ENCODE results near the gene CDC25C. TPM values are rescaled to one million over a fixed set of nuclear protein-coding genes. Genes with fewer than 3 reads are reported as not detected.

The CDC25C gene
- total and polyA plus RNA-seq, 4 donors = 0.49 to 6.9 (median 0.59) TPM; not detected in 1

- TF ChIP-seq RXRA (IDR thresholded peaks at IDR 0.05) (no peak), JUND (IDR thresholded peaks at IDR 0.05) (no peak), HNF4G (IDR thresholded peaks at IDR 0.05) (no peak), EGR1 (IDR thresholded peaks at IDR 0.05; ENCODE audit: low read depth in 2 of 2) (no peak), ATF3 (IDR thresholded peaks at IDR 0.05) (no peak), CTCF (IDR thresholded peaks at IDR 0.05; ENCODE audit: low read depth, low read length, missing input control) (no peak)
- 99% methylated on average over 1 of the region's 1 CpG for WGBS
- Histone ChIP-seq H3K27me3 (ENCODE audit: control insufficient read depth in 4 of 4, insufficient read depth in 4 of 4, low read length in 3 of 4) (no peaks in the 10 kb centered on the region), H3K36me3 (ENCODE audit: control insufficient read depth in 4 of 4, insufficient read depth in 3 of 4, low read depth in 1 of 4, low read length in 3 of 4) (peaks cover 0 to 2% (median under 1%) of the 10 kb centered on the region in 4 donors), H3K4me3 (ENCODE audit: low read depth in 1 of 3, low read length in 3 of 3) (no peak overlapping the region), H3K27ac (ENCODE audit: low read depth in 1 of 2, low read length in 2 of 2) (no peak overlapping the region), H3K4me1 (ENCODE audit: control insufficient read depth in 4 of 4, insufficient read depth in 4 of 4, low read length in 3 of 4) (peaks cover 2 to 8% (median 3%) of the 10 kb centered on the region in 4 donors), H3K9me3 (ENCODE audit: control insufficient read depth in 4 of 4, low read length in 3 of 4) (no peaks in the 10 kb centered on the region), H3K9ac (ENCODE audit: low read depth in 1 of 2, low read length in 2 of 2) (no peak overlapping the region)
- DNase-seq (ENCODE audit: low spot score) = no peak
Observed at GRCh38 chr5:138364576-138364975, 33.0 kb upstream of the CDC25C start.

- Histone ChIP-seq H3K4me1 (ENCODE audit: control insufficient read depth in 4 of 4, insufficient read depth in 4 of 4, low read length in 3 of 4) (peaks cover 0 to 3% (median 0%) of the 10 kb centered on the region in 4 donors), H3K9me3 (ENCODE audit: control insufficient read depth in 4 of 4, low read length in 3 of 4) (no peaks in the 10 kb centered on the region), H3K27ac (ENCODE audit: low read depth in 1 of 2, low read length in 2 of 2) (no peak overlapping the region), H3K36me3 (ENCODE audit: control insufficient read depth in 4 of 4, insufficient read depth in 3 of 4, low read depth in 1 of 4, low read length in 3 of 4) (peaks cover 0 to 2% (median under 1%) of the 10 kb centered on the region in 4 donors), H3K27me3 (ENCODE audit: control insufficient read depth in 4 of 4, insufficient read depth in 4 of 4, low read length in 3 of 4) (no peaks in the 10 kb centered on the region), H3K9ac (ENCODE audit: low read depth in 1 of 2, low read length in 2 of 2) (no peak overlapping the region), H3K4me3 (ENCODE audit: low read depth in 1 of 3, low read length in 3 of 3) (no peak overlapping the region)
- no peak for DNase-seq (ENCODE audit: low spot score)
- WGBS = 99% methylated on average over 1 of the region's 1 CpG
- TF ChIP-seq GABPA (IDR thresholded peaks at IDR 0.05 in 1 of 2, conservative IDR thresholded peaks at IDR 0.05 in 1 of 2) (no peak), YY1 (IDR thresholded peaks at IDR 0.05) (no peak), REST (IDR thresholded peaks at IDR 0.05) (no peak), MAX (IDR thresholded peaks at IDR 0.05) (no peak), ZBTB33 (IDR thresholded peaks at IDR 0.05) (no peak), ATF3 (IDR thresholded peaks at IDR 0.05) (no peak), RXRA (IDR thresholded peaks at IDR 0.05) (no peak), CTCF (IDR thresholded peaks at IDR 0.05; ENCODE audit: low read depth, low read length, missing input control) (no peak), EGR1 (IDR thresholded peaks at IDR 0.05; ENCODE audit: low read depth in 2 of 2) (no peak), JUND (IDR thresholded peaks at IDR 0.05) (no peak), RAD21 (IDR thresholded peaks at IDR 0.05) (no peak), FOXA2 (IDR thresholded peaks at IDR 0.05) (no peak), TAF1 (conservative IDR thresholded peaks at IDR 0.05) (no peak), SP1 (IDR thresholded peaks at IDR 0.05) (no peak)
Observed at GRCh38 chr5:138360941-138361452, 29.4 kb upstream of the CDC25C start.

Measured in liver (tissue), 9 donors.